HG03558 (cell line): ENCODE measurements around the gene ZNF615.
"Not testable (repeated sequence)": the region's sequence is repeated elsewhere in the genome, so short reads cannot be mapped to it uniquely, and the experiment has no call there.

Experiments used
- ATAC-seq: cut with Tn5 transposase; IDR thresholded peaks from one replicate; pipeline ENCODE4 v1.9.1; 2021; ENCODE audit warnings: moderate number of reproducible peaks; ENCODE audit not compliant: unreplicated experiment; ENCODE audit errors: extremely low read depth

The ZNF615 gene

DNA sequence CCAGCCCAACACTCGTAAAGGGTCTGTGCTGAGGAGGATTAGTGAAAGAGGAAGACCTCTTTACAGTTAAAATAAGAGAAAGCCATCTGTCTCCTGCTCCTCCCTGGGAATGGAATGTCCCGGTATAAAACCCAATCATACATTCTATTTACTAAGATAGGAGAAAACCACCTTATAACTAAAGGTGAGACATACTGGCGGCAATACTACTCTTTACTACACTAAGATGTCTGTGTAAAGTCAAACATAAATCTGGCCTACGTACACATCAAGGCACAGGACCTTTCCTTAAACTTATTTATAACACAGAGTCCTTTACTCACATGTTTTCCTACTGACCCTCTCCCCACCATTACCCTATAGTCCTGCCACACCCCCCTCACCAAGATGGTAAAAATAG is 24.6 kb downstream of the ZNF615 start:
- ATAC-seq = no peak

DNA sequence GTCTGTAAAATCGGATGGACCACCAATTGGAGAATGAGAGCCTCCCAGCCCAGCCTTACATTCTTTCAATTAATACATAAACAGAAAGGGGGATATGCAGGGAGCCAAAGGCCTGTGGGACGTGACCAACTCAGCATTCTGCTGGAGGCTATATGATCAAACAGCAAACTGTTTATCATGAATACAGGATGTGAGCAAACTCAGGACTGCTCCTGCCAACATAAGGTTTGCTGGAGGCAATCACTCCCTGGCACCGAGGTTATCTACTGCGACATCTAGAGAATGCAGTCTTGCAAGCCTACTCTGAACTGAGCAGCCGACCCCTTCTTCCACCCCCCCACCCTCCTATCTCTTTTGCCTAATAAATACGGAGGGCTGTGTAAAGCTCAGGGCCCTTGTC is 27.1 kb downstream of the ZNF615 start:
- not testable (repeated sequence) for ATAC-seq

DNA sequence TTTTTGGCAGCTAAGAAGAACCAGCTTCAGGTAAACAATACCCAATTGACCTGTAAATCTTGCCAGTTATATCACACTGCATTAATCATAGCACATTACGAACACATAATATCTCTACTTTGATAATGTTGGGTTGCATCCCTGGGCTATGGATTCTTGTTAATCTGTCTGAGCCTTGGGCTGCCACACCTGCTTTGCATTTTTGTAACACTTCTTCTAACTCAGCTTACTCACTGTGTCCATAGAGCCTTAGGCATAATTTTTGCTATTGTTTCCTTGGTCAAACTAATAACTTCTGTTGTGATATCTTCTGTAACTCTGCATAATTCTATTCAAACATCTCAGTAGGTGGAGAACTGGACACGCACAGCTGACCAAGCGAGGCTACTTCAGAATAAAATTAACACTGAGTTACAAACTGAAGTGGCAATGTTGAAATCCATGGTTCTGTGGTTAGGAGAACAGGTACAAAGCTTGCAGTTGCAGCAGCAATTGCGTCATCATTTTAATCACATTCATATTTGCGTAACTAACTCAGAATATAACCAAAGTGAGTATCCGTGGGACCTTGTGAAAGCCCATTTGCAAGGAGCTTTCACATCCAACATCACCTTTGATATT is 27.8 kb downstream of the ZNF615 start:
- ATAC-seq = no peak

GRCh38 chr19:51978882-51979281 is 29.1 kb downstream of the ZNF615 start:
- no peak for ATAC-seq

DNA sequence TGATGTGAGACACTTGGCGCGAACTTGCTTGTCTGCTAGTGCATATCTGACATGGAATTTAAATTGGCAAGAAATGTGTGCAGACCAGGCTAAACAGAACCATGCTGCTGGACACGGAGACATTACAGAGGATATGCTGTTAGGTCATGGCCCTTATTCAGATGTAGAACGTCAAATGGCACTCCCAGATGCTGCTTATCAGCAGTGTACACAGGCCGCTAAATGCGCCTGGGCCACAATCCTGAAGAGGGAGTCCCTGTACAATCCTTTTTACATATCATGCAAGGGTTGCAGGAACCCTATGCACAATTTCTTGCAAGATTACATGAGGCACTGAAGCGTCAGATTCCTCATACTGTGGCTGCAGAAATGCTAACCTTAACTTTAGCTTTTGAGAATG is 30.7 kb downstream of the ZNF615 start:
- ATAC-seq = no peak

- no peak for ATAC-seq
Observed at GRCh38 chr19:51976852-51977251, 31.2 kb downstream of the ZNF615 start.

DNA sequence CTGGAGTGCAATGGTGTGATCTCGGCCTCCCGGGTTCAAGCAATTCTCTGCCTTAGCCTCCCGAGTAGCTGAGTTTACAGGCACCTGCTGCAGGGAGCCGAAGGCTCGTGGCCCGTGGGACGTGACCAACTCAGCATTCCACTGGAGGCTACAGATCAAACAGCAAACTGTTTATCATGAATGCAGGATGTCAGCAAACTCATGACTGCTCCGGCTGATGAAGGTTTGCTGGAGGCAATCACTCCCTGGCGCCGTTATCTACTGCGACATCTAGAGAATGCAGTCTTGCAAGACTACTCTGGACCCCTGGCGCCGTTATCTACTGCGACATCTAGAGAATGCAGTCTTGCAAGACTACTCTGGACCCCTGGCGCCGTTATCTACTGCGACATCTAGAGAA is 32.2 kb downstream of the ZNF615 start:
- not testable (repeated sequence) for ATAC-seq

GRCh38 chr19:51971624-51972023 is 36.4 kb downstream of the ZNF615 start:
- no peak for ATAC-seq

- no peak for ATAC-seq
Observed at GRCh38 chr19:51970718-51971117, 37.3 kb downstream of the ZNF615 start.

DNA sequence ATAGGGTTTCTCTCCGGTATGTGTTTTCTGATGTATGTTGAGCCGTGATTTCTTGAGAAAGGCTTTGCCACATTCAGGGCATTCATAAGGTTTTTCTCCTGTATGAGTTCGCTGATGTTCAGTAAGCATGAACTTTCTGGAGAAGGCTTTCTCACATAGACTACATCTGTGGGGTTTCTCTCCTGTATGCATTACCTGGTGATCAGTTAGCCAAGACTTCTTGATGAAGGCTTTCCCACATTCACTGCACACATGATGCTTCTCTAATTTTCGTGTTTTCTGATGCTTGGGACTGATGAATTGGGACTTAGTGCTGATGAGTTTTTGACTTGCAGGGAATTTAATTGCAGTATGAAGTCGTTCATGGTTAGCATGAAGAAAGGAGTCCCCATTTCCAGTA is 42.4 kb downstream of the ZNF615 start:
- no peak for ATAC-seq

DNA sequence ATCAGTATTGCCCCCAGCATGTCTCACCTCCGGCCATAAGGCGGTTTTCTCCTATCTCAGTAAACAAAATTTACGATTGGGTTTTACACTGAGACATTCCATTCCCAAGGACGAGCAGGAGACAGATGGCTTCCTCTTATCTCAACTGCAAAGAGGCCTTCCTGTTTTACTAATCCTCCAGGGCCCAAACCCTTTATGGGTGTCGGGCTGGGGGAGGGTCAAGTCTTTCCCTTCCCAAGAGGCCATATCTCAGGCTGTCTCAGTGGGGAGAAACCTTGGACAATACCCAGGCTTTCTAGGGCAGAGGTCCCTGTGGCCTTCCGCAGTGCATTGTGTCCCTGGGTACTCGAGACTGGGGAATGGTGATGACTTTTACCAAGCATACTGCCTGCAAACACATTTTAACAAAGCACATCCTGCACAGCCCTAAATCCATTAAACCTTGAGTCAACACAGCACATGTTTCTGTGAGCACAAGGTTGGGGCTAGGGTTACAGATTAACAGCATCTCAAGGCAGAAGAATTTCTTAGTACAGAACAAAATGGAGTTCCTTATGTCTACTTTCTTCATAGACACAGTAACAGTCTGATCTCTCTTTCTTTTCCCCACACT is 47.3 kb downstream of the ZNF615 start:
- ATAC-seq = not testable (repeated sequence)

GRCh38 chr19:51959791-51960190 is 48.2 kb downstream of the ZNF615 start:
- ATAC-seq = no peak

- not testable (repeated sequence) for ATAC-seq
Observed at GRCh38 chr19:51957846-51958245, 50.2 kb downstream of the ZNF615 start.

DNA sequence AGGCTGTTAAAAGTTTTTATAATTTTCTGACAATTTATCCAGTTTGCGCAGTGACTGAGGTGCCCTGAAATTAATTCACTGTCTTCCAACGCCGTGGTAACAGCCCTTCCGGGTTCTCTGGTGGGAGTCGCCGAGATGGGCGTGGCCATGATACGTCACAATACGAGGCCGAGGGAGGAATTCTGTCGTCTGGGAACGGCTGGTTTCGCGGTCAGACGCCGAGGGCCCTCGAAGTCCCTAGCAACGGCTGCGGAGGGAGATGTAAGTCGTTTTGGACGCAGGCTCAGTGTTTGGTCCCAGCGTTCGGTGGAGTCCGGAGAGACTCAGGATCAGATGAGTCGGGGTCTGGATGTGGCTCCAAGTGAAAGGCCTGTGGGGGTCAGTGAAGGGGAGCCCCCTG is 59.0 kb downstream of the ZNF615 start:
- ATAC-seq = no peak

- ATAC-seq = no peak
Observed at GRCh38 chr19:51946602-51947001, 61.4 kb downstream of the ZNF615 start.

DNA sequence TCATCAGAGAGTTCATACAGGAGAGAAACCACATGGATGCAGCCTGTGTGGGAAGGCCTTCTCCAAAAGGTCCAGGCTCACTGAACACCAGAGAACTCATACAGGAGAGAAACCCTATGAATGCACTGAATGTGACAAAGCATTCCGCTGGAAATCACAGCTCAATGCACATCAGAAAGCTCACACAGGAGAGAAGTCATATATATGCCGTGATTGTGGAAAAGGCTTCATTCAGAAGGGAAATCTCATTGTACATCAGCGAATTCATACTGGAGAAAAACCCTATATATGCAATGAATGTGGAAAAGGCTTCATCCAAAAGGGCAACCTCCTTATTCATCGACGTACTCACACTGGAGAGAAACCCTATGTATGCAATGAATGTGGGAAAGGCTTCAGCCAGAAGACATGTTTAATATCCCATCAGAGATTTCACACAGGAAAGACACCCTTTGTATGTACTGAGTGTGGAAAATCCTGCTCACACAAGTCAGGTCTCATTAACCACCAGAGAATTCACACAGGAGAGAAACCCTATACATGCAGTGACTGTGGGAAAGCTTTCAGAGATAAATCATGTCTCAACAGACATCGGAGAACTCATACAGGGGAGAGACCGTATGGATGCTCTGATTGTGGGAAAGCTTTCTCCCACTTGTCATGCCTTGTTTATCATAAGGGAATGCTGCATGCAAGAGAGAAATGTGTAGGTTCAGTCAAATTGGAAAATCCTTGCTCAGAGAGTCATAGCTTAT is 63.0 kb downstream of the ZNF615 start:
- ATAC-seq = no peak
